Keratinocyte (primary cell): ENCODE data around the gene FAM161A. TPM values are rescaled to one million over a fixed set of nuclear protein-coding genes. Genes with fewer than 3 reads are reported as not detected.
A peak's percentile ranks its signal among the peaks of the same experiment; 100 is the strongest.

ENCODE experiments used
- DNase-seq: peaks from one replicate; pipeline ENCODE4 v3.0.0-alpha.2; 2011; ENCODE audit warnings: low read depth, missing footprints, low spot score
- FAIRE-seq: peaks from 2 replicates; lab custom pipeline; 2011; peaks lifted over from hg19 to GRCh38; lab: Jason Lieb, UNC
- H2AFZ ChIP-seq: 2 replicates; pipeline ENCODE4 v1.6.0; 2012; ENCODE audit warnings: low read length, control low read depth, inconsistent platforms; ENCODE audit not compliant: control insufficient read depth
- H3K27ac ChIP-seq: 2 replicates; pipeline ENCODE4 v1.5.1; 2011; ENCODE audit warnings: low read length; ENCODE audit not compliant: control insufficient read depth, insufficient read depth
- H3K27me3 ChIP-seq: 3 replicates; pipeline ENCODE4 v1.6.0; 2011; ENCODE audit warnings: low read length; ENCODE audit not compliant: control insufficient read depth, insufficient read depth; ENCODE audit errors: extremely low read depth
- H3K36me3 ChIP-seq, 2 experiments: 2 replicates in 1 of 2; 3 replicates in 1 of 2; pipeline ENCODE4 v1.5.1; 2011; ENCODE audit warnings: low read length in 2 of 2, mild to moderate bottlenecking in 1 of 2; ENCODE audit not compliant: control insufficient read depth in 2 of 2, insufficient read depth in 2 of 2; ENCODE audit errors: extremely low read depth in 1 of 2
- H3K4me1 ChIP-seq: 3 replicates; pipeline ENCODE4 v1.5.1; 2011; ENCODE audit warnings: low read length; ENCODE audit not compliant: control insufficient read depth, insufficient read depth; ENCODE audit errors: extremely low read depth
- H3K4me2 ChIP-seq: 3 replicates; pipeline ENCODE4 v1.6.0; 2011; ENCODE audit warnings: low read depth, low read length; ENCODE audit not compliant: control insufficient read depth, insufficient read depth; ENCODE audit errors: extremely low read depth
- H3K4me3 ChIP-seq, 3 experiments: fragments of 200-600 bp in 1 of 3; sonication (generic) in 1 of 3; 2 replicates in 2 of 3; 3 replicates in 1 of 3; pipeline ENCODE4 v1.5.1; 2011 to 2016; ENCODE audit warnings: low read length in 3 of 3, mild to moderate bottlenecking in 3 of 3, control low read depth in 2 of 3, inconsistent platforms in 1 of 3, low read depth in 1 of 3, mixed read lengths in 1 of 3, mixed run types in 1 of 3, moderate library complexity in 1 of 3; ENCODE audit not compliant: control insufficient read depth in 2 of 3, insufficient read depth in 2 of 3; ENCODE audit errors: extremely low read depth in 1 of 3
- H3K79me2 ChIP-seq: 2 replicates; pipeline ENCODE4 v1.6.0; 2012; ENCODE audit warnings: low read length; ENCODE audit not compliant: control insufficient read depth, insufficient read depth
- H3K9ac ChIP-seq: 3 replicates; pipeline ENCODE4 v1.6.0; 2011; ENCODE audit warnings: low read length; ENCODE audit not compliant: control insufficient read depth, insufficient read depth; ENCODE audit errors: extremely low read depth
- H3K9me1 ChIP-seq: 3 replicates; pipeline ENCODE4 v1.6.0; 2011; ENCODE audit warnings: low read length; ENCODE audit not compliant: control insufficient read depth, insufficient read depth; ENCODE audit errors: extremely low read depth
- H3K9me3 ChIP-seq: 2 replicates; pipeline ENCODE4 v1.5.1; 2012; ENCODE audit warnings: low read depth, low read length; ENCODE audit not compliant: control insufficient read depth
- H4K20me1 ChIP-seq: 3 replicates; pipeline ENCODE4 v1.6.0; 2011; ENCODE audit warnings: low read length; ENCODE audit not compliant: control insufficient read depth, insufficient read depth; ENCODE audit errors: extremely low read depth
- CTCF ChIP-seq, 3 experiments: IDR thresholded peaks in 1 of 3; conservative IDR thresholded peaks in 1 of 3; optimal IDR thresholded peaks in 1 of 3; 2 replicates in 2 of 3; 3 replicates in 1 of 3; pipeline versions ENCODE3 to v1.5.1; 2011; ENCODE audit warnings: low read length in 3 of 3, mild to moderate bottlenecking in 3 of 3, moderate library complexity in 2 of 3, control low read depth in 1 of 3, inconsistent platforms in 1 of 3; ENCODE audit not compliant: insufficient read depth in 2 of 3; ENCODE audit errors: extremely low read depth in 1 of 3
- EZH2 ChIP-seq: IDR thresholded peaks from one replicate; pipeline ENCODE4 v1.6.1; 2012; ENCODE audit warnings: inconsistent platforms, mild to moderate bottlenecking, low read length, moderate library complexity
- dilution Hi-C: fragments of 300-500 bp; cut with MboI; formaldehyde crosslinking; loops from one replicate; pipeline ENCODE4 v1.7.0; 2020; ENCODE audit warnings: low sequenced_read_pairs; ENCODE audit not compliant: extremely low pct_ligation_motif_present
- polyA plus RNA-seq, 5 experiments: library from polyadenylated mRNA; depleted of rRNA in 3 of 5; stranded (reverse) in 3 of 5; stranded (forward) in 1 of 5; unstranded in 1 of 5; fragments of >200 nt; gene quantifications; 1 replicate in 1 of 5; 2 replicates in 3 of 5; 3 replicates in 1 of 5; pipeline versions ENCODE4 v1.2.1 to v1.2.3, GENCODE V29; 2011 to 2012; ENCODE audit warnings: missing spikeins in 2 of 5, low read depth in 1 of 5, low replicate concordance in 1 of 5

FAM161A gene
- polyA plus RNA-seq, 1 donor (not counting 4 experiments of a cell fraction or from before 2014, with no cell fraction given): 2.1 TPM

DNA sequence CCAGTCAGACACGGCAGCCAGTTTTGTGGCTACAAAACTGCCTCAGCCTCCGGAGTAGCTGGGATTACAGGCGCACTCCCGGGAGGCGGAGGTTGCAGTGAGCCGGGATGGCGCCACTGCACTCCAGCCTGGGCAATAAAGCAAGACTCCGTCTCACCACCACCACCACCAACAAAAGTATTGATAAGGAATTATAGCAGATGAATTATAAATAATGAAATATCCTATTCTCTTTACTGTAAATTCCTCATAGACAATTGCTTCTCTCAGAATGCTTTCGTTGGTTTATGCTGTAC is 1.4 kb upstream of the FAM161A start:
- DNase-seq: no peak
- Histone ChIP-seq H3K79me2 (no peaks in the 10 kb centered on the region), H3K4me3 (peak overlapping the region; percentile 65 to 93 (median 81)), H4K20me1 (no peaks in the 10 kb centered on the region), H3K4me1 (peaks cover 14% of the 10 kb centered on the region), H3K36me3 (no peaks in the 10 kb centered on the region), H2AFZ (peak overlapping the region; percentile 68), H3K9me1 (no peaks in the 10 kb centered on the region), H3K27me3 (no peaks in the 10 kb centered on the region), H3K27ac (peak overlapping the region; percentile 51), H3K9ac (peak overlapping the region; percentile 69), H3K4me2 (peak overlapping the region; percentile 94), H3K9me3 (no peaks in the 10 kb centered on the region)
- TF ChIP-seq EZH2 (no peak), CTCF (optimal IDR thresholded peaks at IDR 0.05 in 1 of 3, IDR thresholded peaks at IDR 0.05 in 1 of 3, conservative IDR thresholded peaks at IDR 0.05 in 1 of 3; ENCODE audit: extremely low read depth in 1 of 3, insufficient read depth in 2 of 3, low read length in 3 of 3) (peak in 1 of 3 experiments; percentile 7)
- dilution Hi-C loops: no loop called here
- FAIRE-seq: no peak

GRCh38 chr2:61854564-61855317 is 881 bp upstream of the FAM161A start:
- Histone ChIP-seq H3K9me3 (no peaks in the 10 kb centered on the region), H3K36me3 (no peaks in the 10 kb centered on the region), H3K4me2 (peak overlapping the region; percentile 94), H4K20me1 (no peaks in the 10 kb centered on the region), H3K27me3 (no peaks in the 10 kb centered on the region), H3K27ac (peak overlapping the region; percentile 51), H3K9ac (peak overlapping the region; percentile 69), H3K4me1 (peaks cover 14% of the 10 kb centered on the region), H2AFZ (peak overlapping the region; percentile 68), H3K79me2 (no peaks in the 10 kb centered on the region), H3K4me3 (peak overlapping the region; percentile 65 to 93 (median 81)), H3K9me1 (no peaks in the 10 kb centered on the region)
- DNase-seq: peak; percentile 88
- FAIRE-seq: peak; percentile 69
- dilution Hi-C loops: no loop called here
- TF ChIP-seq CTCF (optimal IDR thresholded peaks at IDR 0.05 in 1 of 3, IDR thresholded peaks at IDR 0.05 in 1 of 3, conservative IDR thresholded peaks at IDR 0.05 in 1 of 3; ENCODE audit: extremely low read depth in 1 of 3, insufficient read depth in 2 of 3, low read length in 3 of 3): no peak
- no peak for TF ChIP-seq EZH2
